HTR-8/SVneo (cell line): ENCODE results near the gene RNF212.

ENCODE experiments used
- DNase-seq: peaks from one replicate; pipeline ENCODE4 v3.0.0; 2011; ENCODE audit warnings: low spot score, mixed read lengths; ENCODE audit not compliant: insufficient read length
- FAIRE-seq: peaks from 2 replicates; lab custom pipeline; 2011; peaks lifted over from hg19 to GRCh38; lab: Jason Lieb, UNC

The RNF212 gene

DNA sequence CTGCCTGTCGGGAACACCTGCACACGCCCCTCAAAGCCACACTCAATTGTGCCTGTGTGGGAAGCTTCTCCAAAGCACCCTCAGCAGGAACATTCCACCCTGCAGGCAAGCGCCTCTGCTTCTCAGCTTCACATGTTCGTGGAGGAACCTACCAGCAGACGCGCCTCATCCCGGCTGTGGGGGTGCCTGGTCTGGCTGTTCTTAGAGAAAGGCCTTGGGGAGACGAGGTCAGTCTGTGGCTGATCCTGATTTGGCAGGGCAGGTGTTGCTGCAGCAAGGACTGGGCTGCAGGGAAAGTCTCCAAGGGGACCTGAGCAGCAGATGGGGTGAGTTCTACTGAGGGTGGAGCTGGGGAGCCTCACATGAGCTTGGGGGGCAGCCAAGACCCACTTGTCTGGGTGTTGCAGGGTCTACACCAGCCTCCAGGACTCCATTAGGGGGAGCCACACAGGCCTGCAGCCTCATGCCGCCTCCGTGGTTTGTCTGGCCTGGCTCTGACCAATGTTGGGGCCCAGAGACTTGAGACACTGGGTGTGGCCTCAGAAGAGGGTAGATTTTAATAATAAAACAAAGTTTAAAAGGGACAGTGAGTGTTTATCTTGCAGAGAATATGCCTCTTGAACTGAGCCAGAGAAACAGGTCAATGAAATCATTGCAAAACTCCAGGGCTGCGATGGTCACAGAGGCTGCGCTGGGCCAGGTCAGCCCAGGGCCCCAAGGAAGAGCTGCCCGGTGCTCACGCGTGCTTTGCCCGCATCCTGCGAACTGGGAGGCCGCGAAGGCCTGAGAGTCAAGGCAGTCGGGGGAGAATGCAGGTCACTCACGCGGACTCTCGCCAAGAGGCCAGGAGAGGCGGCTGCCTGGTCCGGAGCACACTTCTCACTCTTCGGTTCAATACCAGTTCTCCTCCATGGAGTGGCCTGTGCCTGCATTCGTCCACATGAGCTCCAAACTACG lies 21.1 kb downstream of the RNF212 start:
- no peak for DNase-seq
- FAIRE-seq = no peak

DNA sequence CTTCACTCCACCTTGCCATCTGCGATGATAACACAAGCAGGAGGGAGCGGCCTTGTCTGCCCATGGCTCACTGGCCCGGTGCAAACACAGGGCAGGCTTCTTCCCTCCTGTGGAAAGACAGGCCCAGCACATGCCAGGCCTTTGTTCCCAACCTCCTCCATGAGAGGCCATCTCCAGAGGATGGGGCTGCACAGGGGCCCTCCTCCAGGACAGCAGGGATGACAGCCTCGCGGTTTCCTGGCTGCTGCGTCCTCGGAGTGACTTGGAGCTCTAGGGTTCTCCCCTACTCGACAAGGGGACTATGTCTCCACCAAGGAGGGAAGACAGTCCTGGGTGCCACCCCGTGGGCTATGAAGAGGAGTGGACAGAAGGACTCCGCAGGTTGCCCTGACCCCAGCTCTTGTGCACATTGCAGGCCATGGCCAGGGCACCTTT lies 21.8 kb downstream of the RNF212 start:
- DNase-seq (no peak), FAIRE-seq (no peak)

DNA sequence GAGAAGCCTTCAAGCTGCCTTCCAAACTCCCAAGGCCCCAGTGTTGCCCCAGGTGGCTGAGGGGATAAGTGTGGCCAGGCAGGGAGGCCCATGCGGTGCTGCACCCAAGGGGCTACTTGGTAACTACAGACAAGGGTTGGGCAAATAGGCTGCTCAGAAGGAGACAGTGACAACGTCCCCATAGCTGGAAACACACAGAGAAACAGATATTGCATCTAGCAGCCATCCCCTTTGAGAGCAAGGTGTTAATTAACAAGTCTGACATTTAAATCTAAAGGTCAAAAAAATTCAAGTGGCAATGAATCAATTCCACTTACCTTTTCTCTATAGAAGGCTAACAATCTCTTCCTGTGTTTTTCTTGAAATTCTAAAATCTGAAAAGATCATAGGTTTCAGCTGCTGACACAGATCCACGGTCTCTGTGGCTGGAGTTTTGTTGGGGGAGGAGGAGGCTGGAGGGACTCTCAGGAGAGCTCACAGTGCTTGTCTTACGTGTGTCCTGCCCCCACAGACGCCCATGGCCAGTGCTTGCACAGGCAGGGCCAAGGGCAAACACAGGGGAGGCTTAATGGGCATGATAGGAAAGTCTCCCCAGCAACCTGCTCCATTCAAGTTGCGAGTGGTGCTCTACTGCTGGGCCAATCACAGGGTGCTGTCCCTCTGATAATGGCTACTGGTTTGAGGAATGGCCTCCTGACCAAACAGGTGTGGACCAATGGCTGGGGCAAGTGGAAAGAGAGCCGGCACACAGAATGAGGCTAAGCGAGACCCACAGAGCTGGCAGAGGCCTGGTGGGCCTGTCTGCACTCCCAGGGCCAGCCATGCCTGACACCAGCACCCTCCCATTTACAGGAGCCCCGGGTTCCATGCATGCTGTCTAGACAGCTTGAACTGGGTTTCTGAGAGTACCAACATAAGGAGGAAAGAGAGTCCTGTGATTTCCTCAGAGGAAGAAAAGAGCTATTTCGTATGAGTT lies 22.6 kb downstream of the RNF212 start:
- FAIRE-seq (no peak), DNase-seq (no peak)

DNA sequence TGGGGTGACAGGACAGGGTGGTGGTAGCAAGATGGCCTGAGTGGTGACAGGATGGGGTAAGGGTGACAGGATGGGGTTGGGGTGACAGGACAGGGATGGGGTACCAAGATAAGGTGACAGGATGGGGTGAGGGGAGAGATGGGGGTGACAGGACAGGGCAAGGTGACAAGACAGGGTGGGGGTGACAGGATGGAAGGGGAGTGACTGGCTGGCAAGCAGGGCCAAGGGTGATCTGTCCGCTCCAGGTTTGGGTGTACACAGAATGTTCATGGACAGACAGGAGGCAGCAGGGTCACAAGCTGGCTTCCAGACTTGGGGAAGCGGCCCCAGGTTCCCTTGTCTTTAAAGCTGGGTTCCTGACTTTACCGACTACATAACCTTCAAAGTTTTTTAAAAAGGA lies 23.3 kb downstream of the RNF212 start:
- DNase-seq (no peak), FAIRE-seq (no peak)

DNA sequence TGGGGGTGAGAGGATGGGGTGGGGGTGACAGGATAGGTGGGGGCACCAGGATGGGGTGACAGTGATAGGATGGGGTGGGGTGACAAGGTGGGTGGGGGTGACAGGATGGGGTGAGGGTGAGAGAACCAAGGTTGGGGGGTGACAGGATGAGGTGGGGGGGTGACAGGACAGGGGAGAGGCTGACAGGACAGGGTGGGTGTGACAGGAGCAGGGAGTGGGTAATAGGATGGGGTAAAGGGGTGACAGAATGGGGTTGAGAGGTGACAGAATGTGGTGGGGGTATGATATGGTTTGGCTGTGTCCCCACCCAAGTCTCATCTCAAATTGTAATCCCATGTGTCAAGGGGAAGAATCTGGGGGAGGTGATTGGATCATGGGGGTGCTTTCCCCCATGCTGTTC lies 26.0 kb downstream of the RNF212 start:
- FAIRE-seq (no peak), DNase-seq (no peak)

DNA sequence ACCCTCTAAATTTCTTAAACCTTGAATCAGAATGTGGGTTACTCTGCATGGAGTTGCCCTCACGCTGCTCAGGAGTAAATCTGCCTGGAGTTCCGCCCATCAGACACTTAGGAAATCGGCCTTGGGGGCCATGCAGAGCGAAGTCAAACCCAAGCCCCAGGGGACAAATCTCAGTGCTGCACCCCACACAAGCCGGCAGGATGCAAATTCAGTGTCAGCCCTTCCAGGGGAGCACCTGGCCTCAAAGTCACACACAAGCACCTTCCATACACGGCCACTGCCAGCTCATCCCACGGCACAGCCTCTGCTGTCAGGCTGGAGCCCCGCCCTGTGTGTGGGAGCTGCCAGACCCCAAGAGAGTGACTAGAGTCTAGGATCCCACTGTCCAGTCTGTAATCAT lies 27.4 kb downstream of the RNF212 start:
- FAIRE-seq (no peak), DNase-seq (no peak)

DNA sequence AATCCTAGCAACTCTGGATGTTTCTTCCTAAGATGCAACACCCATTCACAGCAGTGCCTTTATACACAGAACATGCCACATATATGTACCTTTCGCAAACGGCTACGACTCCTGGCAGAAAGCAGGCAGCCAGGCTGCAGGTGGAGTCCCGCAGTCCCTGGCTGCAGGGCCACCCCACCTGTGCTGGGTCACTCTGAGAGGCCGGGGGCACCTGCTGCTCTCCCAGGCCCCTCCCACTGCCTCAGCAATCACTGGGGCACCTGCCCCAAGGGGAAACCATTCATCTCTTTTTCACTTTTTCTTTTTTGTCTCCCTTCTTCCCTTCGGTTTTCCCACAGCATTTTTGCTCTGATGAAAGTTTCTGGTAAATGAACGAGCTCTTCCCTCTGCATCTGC lies 28.0 kb downstream of the RNF212 start:
- DNase-seq (no peak), FAIRE-seq (no peak)

DNA sequence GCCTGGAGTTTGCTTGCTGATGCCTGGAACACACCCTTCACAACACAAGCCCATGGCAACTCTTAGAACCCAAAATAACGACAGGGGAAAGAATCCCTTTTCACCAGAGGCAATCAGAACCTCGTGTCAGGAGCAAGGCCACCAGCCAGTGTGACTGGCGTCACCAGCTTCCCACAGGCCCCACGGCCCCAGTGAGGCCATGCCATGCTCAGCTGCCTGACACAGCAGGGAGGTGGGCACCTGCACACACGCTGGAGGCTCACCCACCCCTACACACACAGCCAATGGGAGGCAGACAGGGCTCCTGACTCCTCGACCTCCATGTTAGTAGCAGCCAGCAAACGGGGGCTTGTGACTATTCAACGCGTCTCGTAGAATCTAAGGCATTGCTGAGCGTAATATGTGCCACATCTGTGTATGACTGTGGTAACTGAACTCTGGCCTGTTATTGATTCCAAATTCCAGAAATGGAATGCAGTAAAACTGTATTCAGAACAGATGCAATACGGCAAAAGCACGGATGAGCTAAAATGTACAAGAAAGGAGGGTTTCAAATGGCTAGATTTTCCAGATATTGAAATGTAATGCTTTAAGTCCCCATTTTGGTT lies 28.5 kb downstream of the RNF212 start:
- DNase-seq (no peak), FAIRE-seq (no peak)

DNA sequence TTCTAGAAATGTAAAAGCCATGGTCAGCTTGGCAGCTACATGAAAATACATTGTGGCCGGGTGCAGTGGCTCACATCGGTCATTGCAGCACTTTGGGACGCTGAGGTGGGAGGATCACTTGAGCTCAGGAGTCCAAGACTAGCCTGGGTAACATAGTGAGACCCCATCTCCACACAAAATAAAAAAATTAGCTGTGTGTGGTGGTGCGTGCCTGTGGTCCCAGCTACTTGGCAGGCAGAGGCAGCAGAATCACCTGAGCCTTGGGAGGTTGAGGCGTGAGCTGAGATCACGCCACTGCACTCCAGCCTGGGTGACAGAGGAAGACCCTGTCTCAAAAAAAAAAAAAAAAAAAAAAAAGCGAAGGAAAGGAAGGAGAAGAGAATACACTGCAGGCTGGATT lies 29.0 kb downstream of the RNF212 start:
- no peak for FAIRE-seq
- DNase-seq = no peak

DNA sequence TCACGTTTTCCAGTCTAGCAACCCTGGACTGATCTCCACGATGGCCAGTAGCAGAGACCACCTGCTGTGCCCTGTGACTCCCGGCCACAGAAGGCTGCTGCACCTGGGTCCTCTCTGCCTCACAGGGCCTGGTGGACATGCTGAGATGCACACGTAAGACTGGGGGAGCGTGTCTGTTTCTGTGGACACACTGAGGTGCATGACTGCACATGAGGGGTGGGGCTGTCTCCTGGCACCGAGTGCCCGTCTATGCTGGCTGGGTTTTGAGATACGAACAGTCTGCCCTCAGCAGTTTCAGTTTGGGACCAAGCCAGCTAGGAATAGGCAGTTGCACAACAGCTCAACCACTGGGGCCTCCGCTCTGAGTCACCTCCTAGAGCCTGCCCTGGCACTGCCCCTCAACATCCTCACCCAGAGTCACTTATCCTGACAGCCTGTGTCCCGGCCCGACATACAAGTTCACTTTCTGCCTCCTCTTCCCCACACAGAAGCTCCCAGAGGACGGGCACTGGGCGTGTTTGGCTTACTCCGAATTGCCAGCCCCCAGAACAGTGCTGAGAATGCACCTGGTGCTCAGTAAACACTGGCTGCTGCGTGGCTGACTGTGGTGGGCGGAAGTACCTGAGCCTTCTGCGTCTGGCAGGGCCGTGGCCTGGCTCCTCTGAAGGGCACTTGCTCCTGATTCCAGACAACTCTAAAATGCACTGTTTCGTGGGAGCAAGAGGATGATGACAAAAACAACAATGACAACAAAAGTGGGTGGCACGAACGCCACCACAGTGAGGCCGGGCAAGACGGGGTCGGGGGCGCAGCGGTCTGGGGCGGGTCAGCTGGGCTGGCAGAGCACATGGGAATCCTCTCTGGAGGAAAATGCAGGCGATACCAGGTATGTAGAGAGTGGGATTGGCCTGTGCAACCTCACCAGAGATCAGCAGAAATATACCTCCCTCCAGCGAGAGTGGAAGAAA lies 30.9 kb downstream of the RNF212 start:
- DNase-seq (peak; percentile 93), FAIRE-seq (peak; percentile 77)

DNA sequence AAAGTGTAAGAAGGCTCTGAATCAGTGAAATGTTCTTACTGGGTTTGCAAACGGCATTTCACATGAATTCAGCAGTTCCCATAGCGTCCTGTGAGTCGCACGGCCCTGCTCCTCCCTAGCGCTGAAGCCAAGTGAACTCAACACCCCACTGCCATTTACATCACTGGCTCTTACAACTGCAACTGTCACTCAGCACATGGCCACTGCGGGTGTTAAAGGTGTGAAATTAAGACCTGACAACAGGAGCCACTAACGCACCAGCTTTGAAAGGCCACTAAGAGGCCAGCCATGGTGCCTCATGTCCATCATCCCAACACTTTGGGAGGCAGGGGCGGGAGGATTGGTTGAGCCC lies 31.7 kb downstream of the RNF212 start:
- FAIRE-seq = no peak
- no peak for DNase-seq

DNA sequence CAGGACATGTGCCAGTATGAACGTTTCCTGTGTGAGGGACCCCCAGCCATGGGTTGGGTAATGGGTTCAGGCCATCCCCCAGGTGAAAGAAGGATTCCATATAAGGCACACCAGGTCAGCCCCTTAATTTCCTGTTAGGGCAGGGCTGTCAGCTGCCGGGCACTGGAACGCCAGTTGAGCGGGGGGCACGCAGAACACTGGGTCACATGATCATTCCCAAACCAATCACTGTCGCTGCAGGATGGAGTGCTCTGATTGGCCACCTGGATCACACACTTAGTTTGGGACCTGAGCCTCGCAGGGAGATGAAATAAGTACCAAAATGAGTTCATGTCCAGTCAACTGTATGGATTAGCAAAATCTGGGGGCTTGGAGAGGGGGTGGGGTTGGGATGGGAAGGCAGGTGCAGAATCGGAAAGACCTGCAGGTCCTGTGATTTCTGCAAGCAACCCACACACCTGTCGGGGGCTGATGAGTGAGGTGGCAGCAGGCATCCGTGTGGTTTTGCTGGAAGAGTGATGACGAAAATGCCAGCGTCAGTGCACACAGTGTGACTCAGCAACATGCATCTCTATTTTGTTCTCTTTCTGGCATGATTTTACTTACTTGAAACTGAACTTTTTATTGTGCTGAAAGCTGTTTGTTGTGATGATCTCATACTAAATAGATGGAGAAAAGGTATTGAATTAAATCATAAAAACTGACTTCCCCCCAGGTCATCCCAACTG lies 32.2 kb downstream of the RNF212 start:
- FAIRE-seq (peak; percentile 57), DNase-seq (no peak)

DNA sequence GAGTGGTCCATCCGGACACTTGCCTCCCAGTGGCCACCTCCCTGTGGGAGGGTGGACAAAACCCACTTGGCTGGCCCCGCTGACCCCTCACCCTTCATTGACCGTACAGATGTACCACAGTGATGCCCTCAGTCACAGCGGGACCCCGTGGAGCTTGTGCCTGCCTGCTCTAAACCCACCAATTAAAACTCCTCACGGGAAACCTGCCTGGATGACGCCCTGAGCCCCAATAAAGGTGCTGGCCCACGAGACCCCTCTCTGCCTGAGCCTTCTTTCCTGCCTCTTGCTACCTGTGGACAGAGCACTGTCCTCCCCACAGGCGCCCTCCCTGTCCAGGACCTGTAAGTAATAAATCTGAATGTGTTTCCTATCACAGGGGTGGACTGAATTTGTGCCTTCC lies 32.9 kb downstream of the RNF212 start:
- FAIRE-seq (no peak), DNase-seq (no peak)

DNA sequence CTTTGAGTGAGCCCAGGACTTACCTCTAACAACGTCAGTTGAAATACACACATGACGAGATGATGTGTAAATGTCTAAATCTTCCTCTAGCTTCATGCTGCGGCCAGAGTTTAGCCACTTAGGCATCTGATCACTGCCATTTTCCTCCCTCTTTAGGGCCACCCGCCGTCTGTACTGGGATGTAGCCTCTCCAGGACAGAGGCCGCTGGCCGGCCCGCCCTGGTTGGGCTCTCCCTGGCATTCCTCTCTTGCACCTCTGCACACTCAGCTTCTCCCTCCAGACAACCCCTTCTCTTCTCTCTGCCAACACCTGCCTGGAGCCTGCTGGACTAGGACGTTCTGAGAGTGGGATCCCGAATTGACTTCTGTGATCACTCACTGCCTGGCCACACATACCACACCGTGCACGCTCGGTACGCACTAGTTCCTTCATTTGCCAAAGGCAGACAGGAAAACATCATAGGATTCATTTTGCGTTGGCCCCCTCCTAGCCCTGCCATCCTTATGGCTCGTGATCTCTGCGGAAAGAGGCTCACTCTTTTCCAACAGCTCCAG lies 33.6 kb downstream of the RNF212 start:
- no peak for DNase-seq
- no peak for FAIRE-seq

DNA sequence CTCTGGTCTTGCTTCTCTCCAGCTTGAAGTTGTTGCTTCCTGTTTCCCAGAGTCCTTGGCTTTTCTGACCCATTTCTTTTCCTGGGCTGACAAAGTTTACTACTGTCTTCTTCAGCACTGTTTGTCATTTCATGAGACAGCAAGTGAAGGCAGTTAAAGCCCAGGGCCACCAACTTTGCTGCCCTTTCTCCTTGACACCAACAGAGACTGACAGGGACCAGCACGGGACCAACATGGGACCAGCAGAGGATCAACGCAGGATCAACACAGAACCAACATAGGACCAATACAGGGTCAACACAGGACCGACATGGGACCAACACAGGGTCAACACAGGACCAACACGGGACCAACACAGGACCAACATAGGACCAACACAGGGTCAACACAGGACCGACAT lies 34.9 kb downstream of the RNF212 start:
- FAIRE-seq (peak; percentile 72), DNase-seq (no peak)

DNA sequence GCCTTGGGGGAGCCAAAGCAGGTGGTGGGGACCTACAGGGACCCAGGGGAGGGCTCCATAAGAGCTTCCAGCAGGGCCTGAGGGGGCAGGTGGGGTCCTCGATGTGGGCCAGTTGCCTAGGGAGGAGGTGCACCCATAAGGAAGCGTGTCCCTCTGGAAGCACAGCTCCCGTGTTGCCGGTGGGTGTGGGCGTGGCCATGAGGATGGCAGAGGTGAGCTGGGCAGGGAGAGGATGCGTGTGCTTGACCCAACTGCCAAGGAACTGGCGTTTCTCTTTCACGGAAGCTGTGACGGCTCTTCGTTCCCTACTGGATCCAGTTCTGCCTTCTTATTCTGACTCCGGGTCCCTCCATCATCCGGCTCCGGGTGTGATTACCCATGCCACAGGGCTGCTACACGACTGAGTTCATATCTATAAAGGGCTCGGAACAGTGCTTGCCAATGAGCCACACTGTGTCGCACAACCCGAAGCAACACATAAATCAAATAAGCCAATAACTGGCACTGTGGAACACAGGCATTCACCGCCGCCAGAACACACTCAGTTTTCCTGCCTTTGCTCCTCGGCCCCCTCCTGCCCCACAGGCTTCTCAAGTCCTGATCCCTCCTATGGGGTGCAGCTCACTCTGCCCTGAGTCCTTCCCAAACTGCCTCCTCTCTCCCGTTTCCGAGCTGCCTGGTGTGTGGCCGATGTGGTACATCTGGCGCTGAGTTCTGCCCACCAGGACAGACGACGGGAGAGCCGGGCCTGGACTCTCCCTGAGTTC lies 35.5 kb downstream of the RNF212 start:
- DNase-seq (no peak), FAIRE-seq (no peak)

DNA sequence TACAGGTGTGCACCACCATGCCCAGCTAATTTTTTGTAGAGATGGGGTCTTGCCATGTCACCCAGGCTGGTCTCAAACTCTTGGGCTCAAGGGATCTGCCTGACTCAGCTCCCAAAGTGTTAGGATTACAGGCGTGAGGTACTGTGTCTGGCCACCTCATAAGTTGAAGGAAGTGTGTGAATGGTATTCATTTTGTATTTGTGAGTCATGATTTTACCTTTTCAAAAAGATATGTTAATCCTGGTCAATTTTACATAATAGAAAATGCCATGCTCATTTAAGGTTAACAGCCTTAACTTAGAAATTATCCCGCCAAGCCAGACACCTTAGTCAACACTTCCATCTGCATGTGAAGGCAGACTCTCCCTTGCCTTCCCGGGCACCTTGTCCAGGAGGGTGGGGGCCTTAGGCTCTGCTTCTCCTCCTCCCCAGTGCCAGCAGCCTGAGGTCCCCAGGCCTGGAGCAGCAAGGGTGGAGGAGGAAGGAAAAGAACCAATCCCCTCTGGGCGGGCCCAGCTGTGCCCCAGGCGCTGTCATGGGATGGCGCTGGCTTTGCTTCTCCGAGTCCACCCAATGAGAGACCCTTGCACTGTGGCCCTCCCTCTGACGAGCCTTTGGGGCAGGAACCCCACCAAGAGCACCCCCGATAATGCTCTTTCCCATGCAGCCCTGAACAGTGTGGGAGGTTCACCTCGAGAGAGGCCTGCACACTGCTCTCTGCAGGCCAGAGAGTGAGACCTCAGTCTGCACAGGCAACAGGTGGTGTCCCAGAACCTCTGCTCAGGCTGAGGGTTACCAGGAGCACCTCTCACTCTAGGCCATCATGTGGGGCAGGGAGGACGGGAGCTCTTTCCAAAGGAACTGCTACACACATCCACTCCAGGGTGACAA lies 37.3 kb downstream of the RNF212 start:
- DNase-seq (no peak), FAIRE-seq (no peak)
